ENCODE data around the gene OBP2B. TPM values are rescaled to one million over a fixed set of nuclear protein-coding genes. Genes with fewer than 3 reads are reported as not detected.
A peak's percentile ranks its signal among the peaks of the same experiment; 100 is the strongest.

Gene OBP2B
- total and polyA plus RNA-seq, 9 of the 15 experiments (the other 6 are each of a cell fraction or from before 2014, with no cell fraction given): not detected

DNA sequence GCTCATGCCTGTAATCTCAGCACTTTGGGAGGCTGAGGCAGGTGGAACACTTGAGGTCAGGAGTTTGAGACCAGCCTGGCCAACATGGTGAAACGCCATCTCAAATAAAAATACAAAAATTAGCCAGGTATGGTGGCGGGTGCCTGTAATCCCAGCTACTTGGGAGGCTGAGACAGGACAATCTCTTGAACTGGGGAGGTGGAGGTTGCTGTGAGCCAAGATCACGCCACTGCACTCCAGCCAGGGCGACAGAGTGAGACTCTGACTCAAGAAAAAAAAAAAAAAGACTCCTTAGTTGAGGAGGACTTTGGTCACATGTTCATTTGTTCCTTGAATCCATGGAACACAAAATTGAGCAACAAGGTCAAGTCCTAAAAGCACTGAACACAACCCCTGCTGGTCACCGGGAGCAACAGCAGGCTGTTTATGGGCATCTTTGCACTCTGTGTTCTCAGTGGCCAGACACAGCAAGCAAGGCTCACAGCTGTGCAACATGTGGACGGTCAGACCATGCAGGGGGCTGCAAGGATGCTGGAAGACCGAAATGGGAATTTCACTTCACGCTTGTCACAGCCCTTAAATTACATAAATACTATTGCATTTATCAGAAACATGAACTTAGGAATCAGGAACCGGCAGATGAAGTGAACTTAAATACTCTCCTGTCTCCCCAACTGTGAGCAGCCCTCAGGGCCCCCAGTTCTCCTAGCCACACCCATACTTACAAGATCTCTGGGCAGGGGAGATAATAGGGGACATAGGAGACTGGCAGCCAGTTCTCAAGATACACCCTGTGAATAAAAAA lies 48.1 kb downstream of the OBP2B start (continued):
- TF ChIP-seq ZNF444 (CRISPR knock-in tag; IDR thresholded peaks at IDR 0.05): no peak
- no peak for TF ChIP-seq ZNF507 (tag; conservative IDR thresholded peaks at IDR 0.05)
- peak; percentile 13; the same call in 1 of the 2 replicates for TF ChIP-seq NR2C1 (IDR thresholded peaks at IDR 0.05)
- TF ChIP-seq NR2C1 (tag; IDR thresholded peaks at IDR 0.05): no peak
- no peak for TF ChIP-seq MIER1 (IDR thresholded peaks at IDR 0.05; ENCODE audit: low read depth)
- 0 out of 2 replicates have a peak, but pooled peaks have one; percentile 42 for TF ChIP-seq MTA3 (IDR thresholded peaks at IDR 0.05; ENCODE audit: borderline replicate concordance)
- TF ChIP-seq ZNF282 (CRISPR knock-in tag; IDR thresholded peaks at IDR 0.05): no peak
- TF ChIP-seq POLR2AphosphoS2 (IDR thresholded peaks at IDR 0.05; ENCODE audit: low read length): no peak
- TF ChIP-seq CUX1 (CRISPR knock-in tag; IDR thresholded peaks at IDR 0.05): no peak
- TF ChIP-seq HDAC6 (IDR thresholded peaks at IDR 0.05; ENCODE audit: low read depth, low read length): no peak
- TF ChIP-seq, protein P1, sequence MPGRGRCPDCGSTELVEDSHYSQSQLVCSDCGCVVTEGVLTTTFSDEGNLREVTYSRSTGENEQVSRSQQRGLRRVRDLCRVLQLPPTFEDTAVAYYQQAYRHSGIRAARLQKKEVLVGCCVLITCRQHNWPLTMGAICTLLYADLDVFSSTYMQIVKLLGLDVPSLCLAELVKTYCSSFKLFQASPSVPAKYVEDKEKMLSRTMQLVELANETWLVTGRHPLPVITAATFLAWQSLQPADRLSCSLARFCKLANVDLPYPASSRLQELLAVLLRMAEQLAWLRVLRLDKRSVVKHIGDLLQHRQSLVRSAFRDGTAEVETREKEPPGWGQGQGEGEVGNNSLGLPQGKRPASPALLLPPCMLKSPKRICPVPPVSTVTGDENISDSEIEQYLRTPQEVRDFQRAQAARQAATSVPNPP (IDR thresholded peaks at IDR 0.05; ENCODE audit: borderline replicate concordance, insufficient read depth, insufficient read length): no peak
- no peak for TF ChIP-seq MYBL2 (IDR thresholded peaks at IDR 0.05; ENCODE audit: low read depth)
- TF ChIP-seq MYBL2 (CRISPR knock-in tag; IDR thresholded peaks at IDR 0.05; ENCODE audit: borderline replicate concordance): no peak
- peak; percentile 43; the same call in 1 of the 2 replicates for TF ChIP-seq ZC3H8 (IDR thresholded peaks at IDR 0.05)
- TF ChIP-seq FOXP4 (CRISPR knock-in tag; IDR thresholded peaks at IDR 0.05; ENCODE audit: borderline replicate concordance): no peak
- peak; percentile 63 for TF ChIP-seq MAX (CRISPR knock-in tag; IDR thresholded peaks at IDR 0.05)
- TF ChIP-seq, protein P2, sequence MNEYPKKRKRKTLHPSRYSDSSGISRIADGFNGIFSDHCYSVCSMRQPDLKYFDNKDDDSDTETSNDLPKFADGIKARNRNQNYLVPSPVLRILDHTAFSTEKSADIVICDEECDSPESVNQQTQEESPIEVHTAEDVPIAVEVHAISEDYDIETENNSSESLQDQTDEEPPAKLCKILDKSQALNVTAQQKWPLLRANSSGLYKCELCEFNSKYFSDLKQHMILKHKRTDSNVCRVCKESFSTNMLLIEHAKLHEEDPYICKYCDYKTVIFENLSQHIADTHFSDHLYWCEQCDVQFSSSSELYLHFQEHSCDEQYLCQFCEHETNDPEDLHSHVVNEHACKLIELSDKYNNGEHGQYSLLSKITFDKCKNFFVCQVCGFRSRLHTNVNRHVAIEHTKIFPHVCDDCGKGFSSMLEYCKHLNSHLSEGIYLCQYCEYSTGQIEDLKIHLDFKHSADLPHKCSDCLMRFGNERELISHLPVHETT (CRISPR knock-in tag; conservative IDR thresholded peaks at IDR 0.05 in 1 of 2, IDR thresholded peaks at IDR 0.05 in 1 of 2): no peak

Data from K562 (cell line).